Activated gamma-delta T cell treated with Interleukin-2 at 50 U/mL for 16 hours (primary cell): ENCODE data around the gene VWF.

ENCODE experiments used
- DNase-seq: peaks from one replicate; pipeline ENCODE4 v3.0.0-alpha.2; 2020

Gene VWF

GRCh38 chr12:6076346-6076745 is 48.1 kb downstream of the VWF start:
- no peak for DNase-seq

- peak; percentile 29 for DNase-seq
These were observed 49.4 kb downstream of the VWF start for GRCh38 chr12:6074979-6075585.

GRCh38 chr12:6074427-6074826 is 50.0 kb downstream of the VWF start:
- peak; percentile 26 for DNase-seq

- DNase-seq: no peak
These were observed 51.0 kb downstream of the VWF start for GRCh38 chr12:6073426-6073825.

- DNase-seq: no peak
These were observed 52.1 kb downstream of the VWF start for GRCh38 chr12:6072302-6072752.

GRCh38 chr12:6071589-6071988 is 52.9 kb downstream of the VWF start:
- no peak for DNase-seq

GRCh38 chr12:6070472-6071257 is 53.8 kb downstream of the VWF start:
- DNase-seq: no peak

- DNase-seq: no peak
These were observed 54.9 kb downstream of the VWF start for GRCh38 chr12:6069437-6070093.

- no peak for DNase-seq
These were observed 56.2 kb downstream of the VWF start for GRCh38 chr12:6068227-6068626.

GRCh38 chr12:6067152-6067916 is 57.1 kb downstream of the VWF start:
- no peak for DNase-seq

- no peak for DNase-seq
These were observed 57.8 kb downstream of the VWF start for GRCh38 chr12:6066651-6067050.

GRCh38 chr12:6065863-6066199 is 58.6 kb downstream of the VWF start:
- no peak for DNase-seq

GRCh38 chr12:6065131-6065862 is 59.2 kb downstream of the VWF start:
- no peak for DNase-seq

GRCh38 chr12:6062757-6063735 is 61.4 kb downstream of the VWF start:
- peak; percentile 59 for DNase-seq

GRCh38 chr12:6062395-6062756 is 62.1 kb downstream of the VWF start:
- DNase-seq: no peak

GRCh38 chr12:6061660-6062059 is 62.8 kb downstream of the VWF start:
- DNase-seq: no peak

GRCh38 chr12:6059860-6060565 is 64.5 kb downstream of the VWF start:
- DNase-seq: no peak

- no peak for DNase-seq
These were observed 65.2 kb downstream of the VWF start for GRCh38 chr12:6059221-6059620.

GRCh38 chr12:6058481-6059161 is 65.8 kb downstream of the VWF start:
- DNase-seq: no peak

- DNase-seq: no peak
These were observed 66.8 kb downstream of the VWF start for GRCh38 chr12:6057700-6058099.
